Ovary (tissue), 9 donors: ENCODE measurements around the gene MRPS17. TPM values are rescaled to one million over a fixed set of nuclear protein-coding genes. Genes with fewer than 3 reads are reported as not detected.

ENCODE experiments used
- DNase-seq, 5 donors: peaks; one replicate each; pipeline ENCODE4 v3.0.0-alpha.2; 2019 to 2020
- H3K27ac ChIP-seq, 2 donors: fragments of 200-600 bp; one replicate each; pipeline versions ENCODE4 v1.5.1 to v1.8.0; 2019 to 2022
- H3K27me3 ChIP-seq: fragments of 200-600 bp; one replicate; pipeline ENCODE4 v1.8.0; 2022
- H3K36me3 ChIP-seq: fragments of 200-600 bp; sonication (generic); one replicate; pipeline ENCODE4 v1.5.1; 2019
- H3K4me1 ChIP-seq: one replicate; pipeline ENCODE4 v1.8.1; 2013; ENCODE audit warnings: mild to moderate bottlenecking, moderate library complexity; ENCODE audit not compliant: insufficient read depth
- H3K4me3 ChIP-seq: fragments of 200-600 bp; sonication (generic); one replicate; pipeline ENCODE4 v1.5.1; 2017
- H3K9me3 ChIP-seq, 2 donors: fragments of 200-600 bp in 1 of 2; sonication (generic) in 1 of 2; one replicate each; pipeline versions ENCODE4 v1.5.1 to v1.8.1; 2013 to 2019; ENCODE audit warnings: mild to moderate bottlenecking in 1 of 2, moderate library complexity in 1 of 2
- CTCF ChIP-seq, 3 donors: fragments of 450-650 bp in 2 of 3; fragments of 200-600 bp in 1 of 3; IDR thresholded peaks; one replicate each; pipeline versions ENCODE4 v1.5.1 to v1.8.0; 2016 to 2022; ENCODE audit warnings: antibody characterized with exemption in 3 of 3, mild to moderate bottlenecking in 1 of 3
- EP300 ChIP-seq: sonication (generic); formaldehyde crosslinking; IDR thresholded peaks from one replicate; pipeline ENCODE4 v1.6.1; 2017; ENCODE audit warnings: antibody characterized with exemption
- POLR2A ChIP-seq: fragments of 450-650 bp; IDR thresholded peaks from one replicate; pipeline ENCODE4 v1.6.1; 2017; ENCODE audit warnings: antibody characterized with exemption, mild to moderate bottlenecking, moderate library complexity
- WGBS, 3 donors: extraction: QIAGEN DNeasy Blood & Tissue Kit in 1 of 3; methylation state at CpG; one replicate each; pipeline versions ENCODE4 v1.1.5 to v1.1.7; 2013 to 2017; 5-methylcytosine and 5-hydroxymethylcytosine counted together
- intact Hi-C, 4 donors: fragments of 100-400 bp; cut with DNase I; formaldehyde crosslinking; loops; one replicate each; pipeline versions ENCODE4 v1.11.0 to v1.15.1; 2022 to 2023
- polyA plus RNA-seq, 2 donors: library from polyadenylated mRNA; stranded (reverse); fragments of 200-250 nt in 1 of 2; fragments of 350-450 nt in 1 of 2; fragmentation: Illumina TruSeq in 1 of 2; extraction: RNeasy Lipid Tissue Mini Kit (QIAGEN cat#74804) in 1 of 2; gene quantifications; one replicate each; pipeline ENCODE4 v1.2.3, GENCODE V29; 2013 to 2014
- total RNA-seq, 7 donors: library from RNA; depleted of rRNA in 2 of 7; stranded (reverse); fragments of >200 nt in 2 of 7; fragmentation: NEBNext Ultra II Directional in 3 of 7; extraction: Animal tissue kit (Norgen Biotek cat#: 25700) in 3 of 7; gene quantifications; one replicate each; pipeline versions ENCODE4 v1.1.0 to v1.2.4, GENCODE V29; 2016 to 2023
- donor health status: DM: no; HTN: no; CAD: no; lungs with moderate emphysema.
- donor health status: DM: no; HTN: no; CAD: no.
- donor health status: Bipolar disorder and iron deficiency.
- donor health status: DM: yes; HTN: yes; CAD: no.
- donor health status: DM: no; HTN: no; CAD: no.
- donor health status: DM: yes; HTN: yes; CAD: no.

Gene MRPS17
- total and polyA plus RNA-seq, 9 donors: 4.7 to 18.9 (median 11.4) TPM

DNA sequence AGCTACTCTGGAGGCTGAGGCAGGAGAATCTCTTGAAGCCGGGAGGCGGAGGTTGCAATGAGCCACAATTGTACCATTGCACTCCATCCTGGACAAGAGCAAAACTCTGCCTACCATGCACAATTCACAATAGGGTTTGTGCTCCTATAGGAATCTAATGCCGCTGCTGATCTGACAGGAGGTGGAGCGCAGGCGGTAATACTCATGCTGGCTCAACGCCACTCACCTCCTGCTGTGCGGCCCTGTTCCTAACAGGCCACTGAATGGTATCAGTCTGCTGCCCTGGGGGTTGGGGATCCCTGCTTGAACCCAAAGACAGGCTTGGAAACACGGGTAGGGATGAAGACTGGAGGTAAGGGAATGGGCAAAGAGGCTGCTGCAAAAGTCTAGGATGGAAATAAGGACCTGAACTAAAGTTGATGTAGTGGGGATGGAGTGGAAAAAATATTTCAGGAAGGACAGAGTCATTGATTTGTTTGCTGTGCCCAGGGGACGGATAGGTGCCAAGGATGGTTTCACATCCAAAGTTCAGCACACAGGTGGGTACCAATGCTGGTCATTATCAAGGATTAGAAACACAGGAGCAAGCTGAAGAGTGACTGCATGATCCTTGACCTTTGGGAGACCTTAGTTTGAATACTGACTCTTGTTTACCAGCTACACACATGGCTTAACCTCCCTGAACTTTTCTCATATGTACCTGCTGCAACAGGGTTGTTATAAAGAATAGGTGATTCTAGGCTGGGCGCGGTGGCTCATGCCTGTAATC lies 2.2 kb downstream of the MRPS17 start:
- H3K27me3 ChIP-seq: no peaks in the 10 kb centered on the region
- H3K9me3 ChIP-seq: no peaks in the 10 kb centered on the region
- no peak for DNase-seq
- no peaks in the 10 kb centered on the region for H3K36me3 ChIP-seq
- H3K4me3 ChIP-seq: no peak overlapping the region
- intact Hi-C loops: no loop called here
- H3K27ac ChIP-seq: no peak overlapping the region
- 86 to 93% (median 88%) methylated on average over 11 of the region's 11 CpGs for WGBS, 3 donors
- TF ChIP-seq CTCF (IDR thresholded peaks at IDR 0.05): no peak
- TF ChIP-seq POLR2A: no peak
- no peak for TF ChIP-seq EP300
- peaks cover 1% of the 10 kb centered on the region for H3K4me1 ChIP-seq

- H3K36me3 ChIP-seq: no peaks in the 10 kb centered on the region
- DNase-seq: no peak
- H3K9me3 ChIP-seq: no peaks in the 10 kb centered on the region
- TF ChIP-seq EP300 (no peak), POLR2A (no peak), CTCF (IDR thresholded peaks at IDR 0.05) (no peak)
- no peak overlapping the region for H3K27ac ChIP-seq
- H3K27me3 ChIP-seq: no peaks in the 10 kb centered on the region
- peaks cover 1% of the 10 kb centered on the region for H3K4me1 ChIP-seq
- intact Hi-C loops: no loop called here
- no peak overlapping the region for H3K4me3 ChIP-seq
- 86 to 92% (median 87%) methylated on average over 4 of the region's 4 CpGs for WGBS, 3 donors
Measured at GRCh38 chr7:55957190-55957589, 5.5 kb downstream of the MRPS17 start.

- intact Hi-C loops: loop anchor here in 3 of 4 donors (5.0 to 10.0 kb wide), 4 partner anchors 77 to 317 kb away; partner anchors contain the start of gene ZNF713 (in 1 of the 3)
- DNase-seq: no peak
- no peaks in the 10 kb centered on the region for H3K9me3 ChIP-seq
- H3K4me3 ChIP-seq: no peak overlapping the region
- H3K36me3 ChIP-seq: no peaks in the 10 kb centered on the region
- no peaks in the 10 kb centered on the region for H3K27me3 ChIP-seq
- 74 to 80% (median 77%) methylated on average over 3 of the region's 3 CpGs for WGBS, 3 donors
- no peak overlapping the region for H3K27ac ChIP-seq
- H3K4me1 ChIP-seq: peaks cover 5% of the 10 kb centered on the region
- TF ChIP-seq CTCF (IDR thresholded peaks at IDR 0.05): no peak
- TF ChIP-seq POLR2A: no peak
- TF ChIP-seq EP300: no peak
Measured at GRCh38 chr7:55962014-55962413, 10.3 kb downstream of the MRPS17 start.

DNA sequence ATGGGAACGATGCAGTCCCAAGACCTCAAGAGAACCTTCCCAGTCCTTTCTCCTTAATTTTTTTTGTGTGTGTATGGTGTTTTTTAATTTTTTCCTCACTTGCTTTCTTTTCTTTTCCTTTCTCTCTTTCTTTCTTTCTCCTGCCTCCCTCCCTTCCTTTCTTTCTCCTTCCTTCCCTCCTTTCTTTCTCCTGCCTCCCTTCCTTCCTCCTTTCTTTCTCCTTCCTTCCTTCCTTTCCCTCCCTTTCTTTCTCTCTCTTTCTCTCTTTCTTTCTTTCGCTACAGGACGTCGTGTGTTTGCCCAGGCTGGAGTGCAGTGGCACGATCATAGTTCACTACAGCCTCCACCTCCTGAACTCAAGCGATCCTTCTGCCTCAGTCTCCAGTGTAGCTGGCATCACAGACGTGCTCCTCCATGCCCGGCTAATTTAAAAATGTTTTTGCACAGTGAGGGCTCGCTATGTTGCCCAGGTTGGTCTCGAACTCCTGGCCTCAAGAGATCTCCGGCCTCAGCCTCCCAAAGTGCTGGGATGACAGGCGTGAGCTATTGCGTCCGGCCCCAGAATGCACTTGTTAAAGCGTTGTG lies 12.0 kb downstream of the MRPS17 start:
- WGBS, 3 donors: 74 to 78% (median 75%) methylated on average over 15 of the region's 15 CpGs
- no peaks in the 10 kb centered on the region for H3K9me3 ChIP-seq
- TF ChIP-seq POLR2A (no peak), EP300 (no peak), CTCF (IDR thresholded peaks at IDR 0.05) (no peak)
- intact Hi-C loops: loop anchor here in 3 of 4 donors (5.0 to 10.0 kb wide), 4 partner anchors 79 to 319 kb away; partner anchors contain the start of gene ZNF713 (in 1 of the 3)
- H3K27ac ChIP-seq: peak overlapping the region; percentile 27 to 97
- H3K4me1 ChIP-seq: peaks cover 6% of the 10 kb centered on the region
- peak overlapping the region; percentile 71 for H3K4me3 ChIP-seq
- no peak for DNase-seq
- no peaks in the 10 kb centered on the region for H3K27me3 ChIP-seq
- H3K36me3 ChIP-seq: no peaks in the 10 kb centered on the region
